HG02610 (cell line): ENCODE data around the gene HOXA10.

Experiments
- ATAC-seq: cut with Tn5 transposase; IDR thresholded peaks from one replicate; pipeline ENCODE4 v1.9.1; 2021; ENCODE audit warnings: mild to moderate bottlenecking, moderate library complexity; ENCODE audit not compliant: unreplicated experiment

HOXA10 gene

GRCh38 chr7:27157702-27158431 lies 16.3 kb downstream of the HOXA10 start:
- no peak for ATAC-seq

- ATAC-seq: no peak
Measured at GRCh38 chr7:27156916-27157701, 17.0 kb downstream of the HOXA10 start.

- no peak for ATAC-seq
Measured at GRCh38 chr7:27156508-27156898, 17.6 kb downstream of the HOXA10 start, which contains the start of gene HOXA7. TSS of gene HOXA7 (minus strand) at chr7:27156675. CDS start at chr7:27156545, 130 bp downstream.

GRCh38 chr7:27155816-27156507 lies 18.2 kb downstream of the HOXA10 start:
- no peak for ATAC-seq

GRCh38 chr7:27154901-27155815 lies 19.0 kb downstream of the HOXA10 start:
- ATAC-seq: no peak

- no peak for ATAC-seq
Measured at GRCh38 chr7:27154369-27154768, 19.8 kb downstream of the HOXA10 start.

GRCh38 chr7:27153526-27153925 lies 20.6 kb downstream of the HOXA10 start:
- no peak for ATAC-seq

GRCh38 chr7:27152816-27153442 lies 21.2 kb downstream of the HOXA10 start:
- no peak for ATAC-seq

GRCh38 chr7:27151931-27152815 lies 21.9 kb downstream of the HOXA10 start, which contains the start of gene HOXA3:
TSS of gene HOXA3 (minus strand) at chr7:27152583. CDS start at chr7:27110640, 41,943 bp downstream.
- no peak for ATAC-seq

GRCh38 chr7:27151341-27151930 lies 22.7 kb downstream of the HOXA10 start:
- ATAC-seq: no peak

- peak; percentile 76 for ATAC-seq
Measured at GRCh38 chr7:27150568-27151340, 23.4 kb downstream of the HOXA10 start.

GRCh38 chr7:27149842-27150567 lies 24.1 kb downstream of the HOXA10 start:
- no peak for ATAC-seq

- ATAC-seq: no peak
Measured at GRCh38 chr7:27148756-27149641, 25.1 kb downstream of the HOXA10 start.

GRCh38 chr7:27148031-27148755 lies 25.9 kb downstream of the HOXA10 start:
- no peak for ATAC-seq

GRCh38 chr7:27147199-27148030 lies 26.7 kb downstream of the HOXA10 start, which contains the start of gene HOXA6:
TSS of gene HOXA6 (minus strand) at chr7:27147774. CDS start at chr7:27147749, 25 bp downstream.
- ATAC-seq: no peak
